NB4 (cell line): ENCODE measurements around the gene COLEC11.
"Not testable (repeated sequence)": the region's sequence is repeated elsewhere in the genome, so short reads cannot be mapped to it uniquely, and the experiment has no call there.

Experiments
- DNase-seq: peaks from one replicate; pipeline ENCODE4 v3.0.0; 2010; ENCODE audit warnings: low read depth
- H3K4me3 ChIP-seq: one replicate; pipeline ENCODE4 v1.5.1; 2011; ENCODE audit warnings: mild to moderate bottlenecking, low read depth, low read length, moderate library complexity
- CTCF ChIP-seq: IDR thresholded peaks from one replicate; pipeline ENCODE4 v1.5.1; 2012; ENCODE audit warnings: low read depth, low read length
- MAX ChIP-seq: IDR thresholded peaks from 2 replicates; pipeline ENCODE4 v1.6.1; 2011; ENCODE audit warnings: low read depth, low read length
- MYC ChIP-seq: IDR thresholded peaks from 2 replicates; pipeline ENCODE4 v1.6.1; 2011; ENCODE audit warnings: low read depth, low read length
- POLR2A ChIP-seq: IDR thresholded peaks from 2 replicates; pipeline ENCODE4 v1.6.1; 2011; ENCODE audit warnings: mild to moderate bottlenecking; ENCODE audit not compliant: insufficient read length; ENCODE audit errors: extremely low read depth

COLEC11 gene

GRCh38 chr2:3606028-3606369, 11.1 kb downstream of the COLEC11 start:
- DNase-seq, result no peak
- no peak overlapping the region for H3K4me3 ChIP-seq
- TF ChIP-seq POLR2A, result no peak
- no peak for TF ChIP-seq MAX
- TF ChIP-seq MYC, result no peak
- no peak for TF ChIP-seq CTCF

GRCh38 chr2:3606370-3607201, 11.7 kb downstream of the COLEC11 start:
- H3K4me3 ChIP-seq, result no peak overlapping the region
- no peak for DNase-seq
- TF ChIP-seq MYC, result no peak
- TF ChIP-seq MAX, result no peak
- no peak for TF ChIP-seq CTCF
- no peak for TF ChIP-seq POLR2A

GRCh38 chr2:3608373-3609278, 13.7 kb downstream of the COLEC11 start:
- H3K4me3 ChIP-seq, result no peak overlapping the region
- no peak for DNase-seq
- TF ChIP-seq MAX, result no peak
- TF ChIP-seq CTCF, result no peak
- TF ChIP-seq MYC, result no peak
- no peak for TF ChIP-seq POLR2A

DNA sequence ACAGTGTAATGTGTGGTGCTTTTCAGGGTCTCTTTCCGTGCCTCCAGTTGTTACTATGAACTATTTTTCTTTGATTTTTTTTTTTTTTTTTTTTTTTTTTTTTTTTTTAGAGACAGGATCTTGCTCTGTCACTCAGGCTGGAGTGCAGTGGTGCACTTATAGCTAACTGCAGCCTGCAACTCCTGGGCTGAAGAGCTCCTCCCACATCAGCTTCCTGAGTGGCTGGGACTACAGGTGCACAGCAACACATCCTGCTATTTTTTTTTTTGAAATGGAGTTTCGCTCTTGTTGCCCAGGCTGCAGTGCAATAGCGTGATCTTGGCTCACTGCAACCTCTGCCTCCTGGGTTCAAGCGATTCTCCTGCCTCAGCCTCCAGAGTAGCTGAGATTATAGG, 14.4 kb downstream of the COLEC11 start:
- not testable (repeated sequence) for H3K4me3 ChIP-seq

DNA sequence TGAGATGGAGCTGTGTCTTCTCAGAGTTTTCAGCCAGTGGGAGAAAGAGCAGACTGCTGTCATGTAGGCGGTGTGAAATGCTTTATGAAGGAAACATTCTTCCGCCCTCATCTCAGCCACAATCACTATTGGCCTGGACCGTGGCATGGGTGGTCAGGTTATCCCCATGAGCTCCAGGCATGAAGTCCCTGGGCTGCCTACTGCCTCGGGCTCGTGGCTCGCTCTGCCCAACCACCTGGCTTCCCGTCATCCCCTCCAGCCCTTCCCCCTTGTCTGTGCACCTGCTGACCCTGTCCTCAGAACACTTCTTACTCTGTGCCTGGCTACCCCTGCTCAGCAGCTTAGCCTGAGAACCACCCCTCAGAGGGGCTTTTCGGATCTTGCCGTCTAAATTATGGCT, 15.5 kb downstream of the COLEC11 start:
- no peak for TF ChIP-seq CTCF
- no peak for TF ChIP-seq MYC
- no peak for TF ChIP-seq POLR2A
- TF ChIP-seq MAX, result no peak
- DNase-seq, result no peak
- H3K4me3 ChIP-seq, result no peak overlapping the region

More for the DNA sequence above, 14.4 kb downstream of the COLEC11 start:
- not testable (repeated sequence) for DNase-seq

GRCh38 chr2:3610881-3611505, 16.1 kb downstream of the COLEC11 start:
- H3K4me3 ChIP-seq, result no peak overlapping the region
- TF ChIP-seq POLR2A (no peak), MYC (no peak), CTCF (no peak), MAX (no peak)
- DNase-seq, result no peak
